ENCODE data around the gene EIF3C.
"Not testable (repeated sequence)": the region's sequence is repeated elsewhere in the genome, so short reads cannot be mapped to it uniquely, and the experiment has no call there.

EIF3C gene

GRCh38 chr16:28751487-28751886 is 40.2 kb downstream of the EIF3C start, which contains the start of gene NPIPB9:
NPIPB9 (plus strand) TSS chr16:28751787.
- POLR2A ChIA-PET: not testable (repeated sequence)

GRCh38 chr16:28781697-28782096 is 70.4 kb downstream of the EIF3C start:
- H3K4me3 ChIP-seq (ENCODE audit: low read depth, low read length); H3K36me3 ChIP-seq (ENCODE audit: control insufficient read depth in 2 of 2, insufficient read depth in 1 of 2, low read length in 2 of 2); H3K27ac ChIP-seq (ENCODE audit: extremely low read depth, low read depth, low read length); H3K4me1 ChIP-seq (ENCODE audit: control insufficient read depth, insufficient read depth, low read length); H3K9me3 ChIP-seq (ENCODE audit: control insufficient read depth, insufficient read depth, low read depth, low read length); POLR2A ChIA-PET; CTCF ChIA-PET: not testable (repeated sequence)

More at GRCh38 chr16:28751487-28751886, 40.2 kb downstream of the EIF3C start, which contains the start of gene NPIPB9:
- H3K36me3 ChIP-seq (ENCODE audit: control insufficient read depth in 2 of 2, insufficient read depth in 1 of 2, low read length in 2 of 2); H3K27ac ChIP-seq (ENCODE audit: extremely low read depth, low read depth, low read length); H3K9me3 ChIP-seq (ENCODE audit: control insufficient read depth, insufficient read depth, low read depth, low read length); CTCF ChIA-PET; H3K4me1 ChIP-seq (ENCODE audit: control insufficient read depth, insufficient read depth, low read length); H3K4me3 ChIP-seq (ENCODE audit: low read depth, low read length): not testable (repeated sequence)

- H3K27ac ChIP-seq (ENCODE audit: extremely low read depth, low read depth, low read length); POLR2A ChIA-PET; H3K4me3 ChIP-seq (ENCODE audit: low read depth, low read length); H3K4me1 ChIP-seq (ENCODE audit: control insufficient read depth, insufficient read depth, low read length); CTCF ChIA-PET; H3K9me3 ChIP-seq (ENCODE audit: control insufficient read depth, insufficient read depth, low read depth, low read length); H3K36me3 ChIP-seq (ENCODE audit: control insufficient read depth in 2 of 2, insufficient read depth in 1 of 2, low read length in 2 of 2): not testable (repeated sequence)
These were observed 71.1 kb downstream of the EIF3C start for GRCh38 chr16:28782357-28782756.
